GM21786 (cell line): ENCODE results near the gene SUDS3.
"Not testable (repeated sequence)": the region's sequence is repeated elsewhere in the genome, so short reads cannot be mapped to it uniquely, and the experiment has no call there.

Source experiments
- ATAC-seq: cut with Tn5 transposase; IDR thresholded peaks from one replicate; pipeline ENCODE4 v1.9.1; 2021; ENCODE audit not compliant: unreplicated experiment

Gene SUDS3

GRCh38 chr12:118391836-118392235 lies 15.5 kb downstream of the SUDS3 start:
- ATAC-seq = no peak

GRCh38 chr12:118397708-118398440 lies 21.5 kb downstream of the SUDS3 start:
- no peak for ATAC-seq

GRCh38 chr12:118398524-118398923 lies 22.2 kb downstream of the SUDS3 start:
- no peak for ATAC-seq

GRCh38 chr12:118398940-118399339 lies 22.6 kb downstream of the SUDS3 start:
- no peak for ATAC-seq

- ATAC-seq = no peak
Measured at GRCh38 chr12:118402251-118402650, 25.9 kb downstream of the SUDS3 start.

GRCh38 chr12:118404876-118405521 lies 28.6 kb downstream of the SUDS3 start:
- peak; percentile 64 for ATAC-seq

GRCh38 chr12:118408241-118408640 lies 31.9 kb downstream of the SUDS3 start:
- ATAC-seq = not testable (repeated sequence)

- ATAC-seq = no peak
Measured at GRCh38 chr12:118409834-118410233, 33.5 kb downstream of the SUDS3 start.

GRCh38 chr12:118417942-118418341 lies 41.6 kb downstream of the SUDS3 start:
- ATAC-seq = no peak

GRCh38 chr12:118418385-118419057 lies 42.2 kb downstream of the SUDS3 start:
- ATAC-seq = no peak

- ATAC-seq = no peak
Measured at GRCh38 chr12:118420673-118421072, 44.3 kb downstream of the SUDS3 start.

GRCh38 chr12:118424884-118425283 lies 48.5 kb downstream of the SUDS3 start:
- no peak for ATAC-seq

- ATAC-seq = no peak
Measured at GRCh38 chr12:118425364-118425763, 49.0 kb downstream of the SUDS3 start.

- ATAC-seq = no peak
Measured at GRCh38 chr12:118427819-118428218, 51.5 kb downstream of the SUDS3 start.

- ATAC-seq = no peak
Measured at GRCh38 chr12:118428643-118429042, 52.3 kb downstream of the SUDS3 start.

GRCh38 chr12:118429688-118430383 lies 53.5 kb downstream of the SUDS3 start:
- no peak for ATAC-seq

GRCh38 chr12:118430516-118430915 lies 54.2 kb downstream of the SUDS3 start:
- ATAC-seq = no peak

- no peak for ATAC-seq
Measured at GRCh38 chr12:118432812-118433545, 56.6 kb downstream of the SUDS3 start.

- no peak for ATAC-seq
Measured at GRCh38 chr12:118436002-118436730, 59.8 kb downstream of the SUDS3 start.

- ATAC-seq = no peak
Measured at GRCh38 chr12:118436986-118437385, 60.6 kb downstream of the SUDS3 start.
